Keratinocyte (primary cell): ENCODE results near the gene ITGA3. TPM values are rescaled to one million over a fixed set of nuclear protein-coding genes. Genes with fewer than 3 reads are reported as not detected.

Experiments
- DNase-seq: peaks from one replicate; pipeline ENCODE4 v3.0.0-alpha.2; 2011; ENCODE audit warnings: low read depth, missing footprints, low spot score
- FAIRE-seq: peaks from 2 replicates; lab custom pipeline; 2011; peaks lifted over from hg19 to GRCh38; lab: Jason Lieb, UNC
- H2AFZ ChIP-seq: 2 replicates; pipeline ENCODE4 v1.6.0; 2012; ENCODE audit warnings: low read length, control low read depth, inconsistent platforms; ENCODE audit not compliant: control insufficient read depth
- H3K27ac ChIP-seq: 2 replicates; pipeline ENCODE4 v1.5.1; 2011; ENCODE audit warnings: low read length; ENCODE audit not compliant: control insufficient read depth, insufficient read depth
- H3K27me3 ChIP-seq: 3 replicates; pipeline ENCODE4 v1.6.0; 2011; ENCODE audit warnings: low read length; ENCODE audit not compliant: control insufficient read depth, insufficient read depth; ENCODE audit errors: extremely low read depth
- H3K36me3 ChIP-seq, 2 experiments: 2 replicates in 1 of 2; 3 replicates in 1 of 2; pipeline ENCODE4 v1.5.1; 2011; ENCODE audit warnings: low read length in 2 of 2, mild to moderate bottlenecking in 1 of 2; ENCODE audit not compliant: control insufficient read depth in 2 of 2, insufficient read depth in 2 of 2; ENCODE audit errors: extremely low read depth in 1 of 2
- H3K4me1 ChIP-seq: 3 replicates; pipeline ENCODE4 v1.5.1; 2011; ENCODE audit warnings: low read length; ENCODE audit not compliant: control insufficient read depth, insufficient read depth; ENCODE audit errors: extremely low read depth
- H3K4me2 ChIP-seq: 3 replicates; pipeline ENCODE4 v1.6.0; 2011; ENCODE audit warnings: low read depth, low read length; ENCODE audit not compliant: control insufficient read depth, insufficient read depth; ENCODE audit errors: extremely low read depth
- H3K4me3 ChIP-seq, 3 experiments: fragments of 200-600 bp in 1 of 3; sonication (generic) in 1 of 3; 2 replicates in 2 of 3; 3 replicates in 1 of 3; pipeline ENCODE4 v1.5.1; 2011 to 2016; ENCODE audit warnings: low read length in 3 of 3, mild to moderate bottlenecking in 3 of 3, control low read depth in 2 of 3, inconsistent platforms in 1 of 3, low read depth in 1 of 3, mixed read lengths in 1 of 3, mixed run types in 1 of 3, moderate library complexity in 1 of 3; ENCODE audit not compliant: control insufficient read depth in 2 of 3, insufficient read depth in 2 of 3; ENCODE audit errors: extremely low read depth in 1 of 3
- H3K79me2 ChIP-seq: 2 replicates; pipeline ENCODE4 v1.6.0; 2012; ENCODE audit warnings: low read length; ENCODE audit not compliant: control insufficient read depth, insufficient read depth
- H3K9ac ChIP-seq: 3 replicates; pipeline ENCODE4 v1.6.0; 2011; ENCODE audit warnings: low read length; ENCODE audit not compliant: control insufficient read depth, insufficient read depth; ENCODE audit errors: extremely low read depth
- H3K9me1 ChIP-seq: 3 replicates; pipeline ENCODE4 v1.6.0; 2011; ENCODE audit warnings: low read length; ENCODE audit not compliant: control insufficient read depth, insufficient read depth; ENCODE audit errors: extremely low read depth
- H3K9me3 ChIP-seq: 2 replicates; pipeline ENCODE4 v1.5.1; 2012; ENCODE audit warnings: low read depth, low read length; ENCODE audit not compliant: control insufficient read depth
- H4K20me1 ChIP-seq: 3 replicates; pipeline ENCODE4 v1.6.0; 2011; ENCODE audit warnings: low read length; ENCODE audit not compliant: control insufficient read depth, insufficient read depth; ENCODE audit errors: extremely low read depth
- CTCF ChIP-seq, 3 experiments: IDR thresholded peaks in 1 of 3; conservative IDR thresholded peaks in 1 of 3; optimal IDR thresholded peaks in 1 of 3; 2 replicates in 2 of 3; 3 replicates in 1 of 3; pipeline versions ENCODE3 to v1.5.1; 2011; ENCODE audit warnings: low read length in 3 of 3, mild to moderate bottlenecking in 3 of 3, moderate library complexity in 2 of 3, control low read depth in 1 of 3, inconsistent platforms in 1 of 3; ENCODE audit not compliant: insufficient read depth in 2 of 3; ENCODE audit errors: extremely low read depth in 1 of 3
- EZH2 ChIP-seq: IDR thresholded peaks from one replicate; pipeline ENCODE4 v1.6.1; 2012; ENCODE audit warnings: inconsistent platforms, mild to moderate bottlenecking, low read length, moderate library complexity
- dilution Hi-C: fragments of 300-500 bp; cut with MboI; formaldehyde crosslinking; loops from one replicate; pipeline ENCODE4 v1.7.0; 2020; ENCODE audit warnings: low sequenced_read_pairs; ENCODE audit not compliant: extremely low pct_ligation_motif_present
- polyA plus RNA-seq, 5 experiments: library from polyadenylated mRNA; depleted of rRNA in 3 of 5; stranded (reverse) in 3 of 5; stranded (forward) in 1 of 5; unstranded in 1 of 5; fragments of >200 nt; gene quantifications; 1 replicate in 1 of 5; 2 replicates in 3 of 5; 3 replicates in 1 of 5; pipeline versions ENCODE4 v1.2.1 to v1.2.3, GENCODE V29; 2011 to 2012; ENCODE audit warnings: missing spikeins in 2 of 5, low read depth in 1 of 5, low replicate concordance in 1 of 5

The ITGA3 gene
- polyA plus RNA-seq, 1 donor (not counting 4 experiments of a cell fraction or from before 2014, with no cell fraction given), result 427 TPM

- no peak for FAIRE-seq
- no peak overlapping the region for H3K9ac ChIP-seq
Observed at GRCh38 chr17:50118076-50118827, 62.3 kb downstream of the ITGA3 start.

DNA sequence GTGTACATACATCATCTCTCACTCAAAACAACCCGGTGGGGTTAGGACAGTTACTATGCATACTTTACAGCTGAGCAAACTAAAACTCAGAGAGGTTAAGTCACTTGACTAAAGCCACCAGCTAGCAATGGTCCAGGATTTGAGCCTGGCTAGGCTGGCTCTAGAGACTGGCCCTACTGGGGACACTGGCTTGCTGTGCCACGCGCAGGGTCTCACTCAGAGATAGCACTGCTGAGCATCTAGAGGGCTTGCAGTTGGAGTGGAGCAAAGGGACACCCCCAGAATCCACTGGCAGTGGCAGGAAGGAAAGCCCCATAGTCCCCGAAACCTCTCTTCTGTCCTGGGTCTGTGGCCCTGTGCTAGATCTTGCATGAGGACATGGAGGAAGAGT is 62.9 kb downstream of the ITGA3 start:
- no peaks in the 10 kb centered on the region for H3K79me2 ChIP-seq
- H4K20me1 ChIP-seq, result no peaks in the 10 kb centered on the region
- H3K27ac ChIP-seq, result no peak overlapping the region
- H3K36me3 ChIP-seq, result no peaks in the 10 kb centered on the region
- H3K4me1 ChIP-seq, result peaks cover 5% of the 10 kb centered on the region
- H3K4me3 ChIP-seq, result no peak overlapping the region
- no peaks in the 10 kb centered on the region for H3K9me3 ChIP-seq
- peaks cover 26% of the 10 kb centered on the region for H3K27me3 ChIP-seq
- dilution Hi-C loops, result no loop called here
- TF ChIP-seq EZH2 (no peak), CTCF (optimal IDR thresholded peaks at IDR 0.05 in 1 of 3, IDR thresholded peaks at IDR 0.05 in 1 of 3, conservative IDR thresholded peaks at IDR 0.05 in 1 of 3; ENCODE audit: extremely low read depth in 1 of 3, insufficient read depth in 2 of 3, low read length in 3 of 3) (no peak)
- DNase-seq, result no peak
- H3K9me1 ChIP-seq, result no peaks in the 10 kb centered on the region
- H3K4me2 ChIP-seq, result no peak overlapping the region
- no peak overlapping the region for H3K9ac ChIP-seq
- FAIRE-seq, result no peak
- H2AFZ ChIP-seq, result no peak overlapping the region

More at GRCh38 chr17:50118076-50118827, 62.3 kb downstream of the ITGA3 start:
- Histone ChIP-seq H3K36me3 (no peaks in the 10 kb centered on the region), H3K4me2 (no peak overlapping the region), H3K27me3 (peaks cover 26% of the 10 kb centered on the region), H3K79me2 (no peaks in the 10 kb centered on the region), H3K4me3 (no peak overlapping the region), H3K9me3 (no peaks in the 10 kb centered on the region), H2AFZ (no peak overlapping the region), H4K20me1 (no peaks in the 10 kb centered on the region), H3K9me1 (no peaks in the 10 kb centered on the region), H3K27ac (no peak overlapping the region), H3K4me1 (peaks cover 3% of the 10 kb centered on the region)
- dilution Hi-C loops, result no loop called here
- TF ChIP-seq CTCF (optimal IDR thresholded peaks at IDR 0.05 in 1 of 3, IDR thresholded peaks at IDR 0.05 in 1 of 3, conservative IDR thresholded peaks at IDR 0.05 in 1 of 3; ENCODE audit: extremely low read depth in 1 of 3, insufficient read depth in 2 of 3, low read length in 3 of 3) (no peak), EZH2 (no peak)
- DNase-seq, result no peak
